HCT116 (cell line): Measurements from ENCODE around the gene VCAM1. TPM values are rescaled to one million over a fixed set of nuclear protein-coding genes. Genes with fewer than 3 reads are reported as not detected.

Source experiments
- ATAC-seq: fragments of 200-7000 bp; cut with Tn5 transposase; 2 replicates; pipeline ENCODE4 v1.9.1; 2020; ENCODE audit warnings: mild to moderate bottlenecking, moderate library complexity
- BruUV-seq: library from RNA; stranded (reverse); fragments of 400-500 nt; replicated peaks from 2 replicates; lab custom pipeline; 2021; lab: Mats Ljungman, UMichigan
- CTCF ChIA-PET: fragments of 300-600 bp; sonication (Branson Sonifier 250); formaldehyde crosslinking; loops from one replicate; lab custom pipeline; 2021; ENCODE audit warnings: antibody characterized with exemption; lab: Charles Lee
- POLR2A ChIA-PET: fragments of 300-600, 350-600 bp; sonication (Branson Sonifier 250); formaldehyde crosslinking; loops from one replicate; lab custom pipeline; 2021; ENCODE audit warnings: antibody characterized with exemption; lab: Charles Lee
- RAD21 ChIA-PET, 2 experiments: fragments of 300-600 bp; sonication (Branson Sonifier 250); formaldehyde crosslinking; loops; one replicate each; lab custom pipeline; 2023; ENCODE audit warnings: low total read pairs in 2 of 2; ENCODE audit not compliant: uncharacterized antibody in 2 of 2, unreplicated experiment in 2 of 2, low non-redundant PET in 1 of 2; lab: Charles Lee
- DNase-seq: peaks from one replicate; pipeline ENCODE4 v3.0.0-alpha.2; 2010; ENCODE audit warnings: low read depth, low spot score
- H2AFZ ChIP-seq: fragments of 200-600 bp; shearing (Covaris generic), sonication (generic); 2 replicates; pipeline ENCODE4 v1.6.1; 2017; ENCODE audit warnings: low read depth, mixed run types, mixed read lengths, antibody characterized with exemption, low read length; ENCODE audit not compliant: poor library complexity, severe bottlenecking
- H3K27ac ChIP-seq: 2 replicates; pipeline ENCODE4 v1.5.1; 2012; ENCODE audit warnings: low read depth, low read length
- H3K27me3 ChIP-seq: fragments of 200-600 bp; sonication (generic); 2 replicates; pipeline ENCODE4 v1.6.1; 2016; ENCODE audit warnings: mixed run types, low read length, mixed read lengths; ENCODE audit not compliant: insufficient read depth
- H3K36me3 ChIP-seq, 2 experiments: fragments of 200-500 bp in 1 of 2; fragments of 200-600 bp in 1 of 2; sonication (Bioruptor generic) in 1 of 2; sonication (generic) in 1 of 2; 2 replicates each; pipeline versions ENCODE4 v1.5.1 to v1.6.1; 2014 to 2016; ENCODE audit warnings: low read length in 2 of 2, inconsistent platforms in 1 of 2, mixed read lengths in 1 of 2, mixed run types in 1 of 2; ENCODE audit not compliant: insufficient read depth in 2 of 2, control insufficient read depth in 1 of 2
- H3K4me1 ChIP-seq, 2 experiments: fragments of 200-600 bp in 1 of 2; sonication (generic) in 1 of 2; 2 replicates each; pipeline versions ENCODE4 v1.5.1 to v1.6.1; 2012 to 2017; ENCODE audit warnings: low read length in 2 of 2, inconsistent platforms in 1 of 2, mild to moderate bottlenecking in 1 of 2, mixed read lengths in 1 of 2, mixed run types in 1 of 2, moderate library complexity in 1 of 2; ENCODE audit not compliant: insufficient read depth in 2 of 2, control insufficient read depth in 1 of 2
- H3K4me2 ChIP-seq: fragments of 200-600 bp; sonication (generic); 2 replicates; pipeline ENCODE4 v1.6.1; 2017; ENCODE audit warnings: mixed run types, low read length, mixed read lengths
- H3K4me3 ChIP-seq, 2 experiments: fragments of 200-600 bp in 1 of 2; sonication (generic) in 1 of 2; replicated peaks in 1 of 2; 2 replicates each; pipeline ENCODE4 v1.5.1; 2011 to 2016; ENCODE audit warnings: low read length in 2 of 2, control low read depth in 1 of 2, low read depth in 1 of 2, mild to moderate bottlenecking in 1 of 2, mixed read lengths in 1 of 2, mixed run types in 1 of 2
- H3K79me2 ChIP-seq: fragments of 200-600 bp; sonication (generic); 2 replicates; pipeline ENCODE4 v1.6.1; 2017; ENCODE audit warnings: mild to moderate bottlenecking, mixed run types, low read length, moderate library complexity, mixed read lengths; ENCODE audit not compliant: insufficient read depth
- H3K9ac ChIP-seq: fragments of 200-600 bp; sonication (generic); 2 replicates; pipeline ENCODE4 v1.6.1; 2016; ENCODE audit warnings: low read length, mixed read lengths
- H3K9me2 ChIP-seq: fragments of 200-600 bp; sonication (generic), shearing (Covaris generic); 2 replicates; pipeline ENCODE4 v1.6.1; 2017; ENCODE audit warnings: mixed run types, mild to moderate bottlenecking, moderate library complexity; ENCODE audit not compliant: insufficient read depth
- H3K9me3 ChIP-seq, 2 experiments: fragments of 200-500 bp in 1 of 2; fragments of 200-600 bp in 1 of 2; sonication (Bioruptor generic) in 1 of 2; sonication (generic) in 1 of 2; 2 replicates each; pipeline ENCODE4 v1.6.1; 2014 to 2017; ENCODE audit warnings: low read length in 2 of 2, mixed read lengths in 2 of 2, inconsistent platforms in 1 of 2, low read depth in 1 of 2, mild to moderate bottlenecking in 1 of 2, mixed run types in 1 of 2, moderate library complexity in 1 of 2; ENCODE audit not compliant: control insufficient read depth in 1 of 2, insufficient read depth in 1 of 2
- H4K20me1 ChIP-seq: fragments of 200-600 bp; sonication (generic), shearing (Covaris generic); 2 replicates; pipeline ENCODE4 v1.6.1; 2017; ENCODE audit warnings: mixed run types, mild to moderate bottlenecking, moderate library complexity; ENCODE audit not compliant: insufficient read depth
- ATF3 ChIP-seq: IDR thresholded peaks from 2 replicates; pipeline ENCODE4 v1.6.1; 2012
- CEBPB ChIP-seq: IDR thresholded peaks from 2 replicates; pipeline ENCODE4 v1.6.1; 2012; ENCODE audit warnings: low read depth
- EGR1 ChIP-seq: IDR thresholded peaks from 2 replicates; pipeline ENCODE4 v1.6.1; 2012; ENCODE audit warnings: low read depth
- ELF1 ChIP-seq: IDR thresholded peaks from 2 replicates; pipeline ENCODE4 v1.6.1; 2012; ENCODE audit warnings: low read depth, borderline replicate concordance
- EZH2 ChIP-seq: fragments of 200-600 bp; sonication (generic); IDR thresholded peaks from 2 replicates; pipeline ENCODE4 v1.6.1; 2017; ENCODE audit warnings: antibody characterized with exemption, mixed run types
- JUND ChIP-seq: IDR thresholded peaks from 2 replicates; pipeline ENCODE4 v1.6.1; 2012
- POLR2AphosphoS5 ChIP-seq: IDR thresholded peaks from 2 replicates; pipeline ENCODE4 v1.6.1; 2011; ENCODE audit warnings: mild to moderate bottlenecking, low read depth, low read length, moderate library complexity
- RAD21 ChIP-seq: IDR thresholded peaks from 2 replicates; pipeline ENCODE4 v1.6.1; 2012; ENCODE audit warnings: low read depth, mild to moderate bottlenecking
- SIN3A ChIP-seq: IDR thresholded peaks from 2 replicates; pipeline ENCODE4 v1.6.1; 2012; ENCODE audit warnings: low read depth
- SRF ChIP-seq: IDR thresholded peaks from 2 replicates; pipeline ENCODE4 v1.6.1; 2012; ENCODE audit warnings: low read depth
- TCF7L2 ChIP-seq: IDR thresholded peaks from 2 replicates; pipeline ENCODE4 v1.7.0; 2011; ENCODE audit warnings: borderline replicate concordance, inconsistent platforms; ENCODE audit not compliant: insufficient read depth, insufficient read length; ENCODE audit errors: extremely low read depth
- YY1 ChIP-seq: IDR thresholded peaks from 2 replicates; pipeline ENCODE4 v1.6.1; 2011; ENCODE audit warnings: low read length, low read depth, moderate library complexity, mild to moderate bottlenecking; ENCODE audit not compliant: insufficient replicate concordance; ENCODE audit errors: extremely low read depth
- ZNF274 ChIP-seq: fragments of 200-500 bp; sonication (Bioruptor generic); IDR thresholded peaks from 2 replicates; pipeline ENCODE4 v1.6.1; 2014; ENCODE audit warnings: mild to moderate bottlenecking, low read depth, low read length, inconsistent platforms
- intact Hi-C: fragments of 100-400 bp; cut with micrococcal nuclease; formaldehyde crosslinking; loops from 2 replicates; pipeline ENCODE4 v1.10.0; 2022
- total RNA-seq: library from RNA; stranded (reverse); gene quantifications from one replicate; pipeline ENCODE4 v1.2.1, GENCODE V29; 2021; ENCODE audit not compliant: unreplicated experiment
- TF ChIP-seq, protein P1 (sequence below): IDR thresholded peaks from 2 replicates; pipeline ENCODE4 v1.6.1; 2012
- TF ChIP-seq, protein P2 (sequence below), 3 experiments: fragments of 200-600 bp in 1 of 3; sonication (generic) in 1 of 3; IDR thresholded peaks in 2 of 3; conservative IDR thresholded peaks in 1 of 3; 2 replicates each; pipeline ENCODE4 v1.5.1; 2012 to 2017; ENCODE audit warnings: low read depth in 2 of 3, low read length in 2 of 3, antibody characterized with exemption in 1 of 3, borderline replicate concordance in 1 of 3, control low read depth in 1 of 3, mild to moderate bottlenecking in 1 of 3, mixed read lengths in 1 of 3, mixed run types in 1 of 3, moderate library complexity in 1 of 3; ENCODE audit not compliant: insufficient read depth in 1 of 3
- TF ChIP-seq, protein P3 (sequence below): IDR thresholded peaks from 2 replicates; pipeline ENCODE4 v1.6.1; 2011; ENCODE audit warnings: mild to moderate bottlenecking, low read length, moderate library complexity; ENCODE audit not compliant: insufficient replicate concordance; ENCODE audit errors: extremely low read depth

Gene VCAM1
- total RNA-seq, 1 experiment from 2014 or later, result 0.17 TPM

GRCh38 chr1:100762461-100762860 lies 42.9 kb downstream of the VCAM1 start:
- H4K20me1 ChIP-seq, result no peaks in the 10 kb centered on the region
- H3K36me3 ChIP-seq, result no peaks in the 10 kb centered on the region
- ChIA-PET POLR2A (no interaction called here), RAD21 (no interaction called here), CTCF (no interaction called here)
- H3K9me3 ChIP-seq, result no peaks in the 10 kb centered on the region
- H3K27me3 ChIP-seq, result no peaks in the 10 kb centered on the region
- H3K4me3 ChIP-seq, result no peak overlapping the region
- no peak overlapping the region for H3K27ac ChIP-seq
- no peak overlapping the region for H3K9ac ChIP-seq
- TF ChIP-seq RAD21, result no peak
- TF ChIP-seq JUND, result no peak
- TF ChIP-seq EZH2, result no peak
- TF ChIP-seq, protein P1, sequence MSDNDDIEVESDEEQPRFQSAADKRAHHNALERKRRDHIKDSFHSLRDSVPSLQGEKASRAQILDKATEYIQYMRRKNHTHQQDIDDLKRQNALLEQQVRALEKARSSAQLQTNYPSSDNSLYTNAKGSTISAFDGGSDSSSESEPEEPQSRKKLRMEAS, result no peak
- TF ChIP-seq SIN3A, result no peak
- no peak for TF ChIP-seq SRF
- no peak for TF ChIP-seq ZNF274
- TF ChIP-seq ELF1, result no peak
- no peak for TF ChIP-seq POLR2AphosphoS5
- TF ChIP-seq ATF3, result no peak
- TF ChIP-seq, protein P2, sequence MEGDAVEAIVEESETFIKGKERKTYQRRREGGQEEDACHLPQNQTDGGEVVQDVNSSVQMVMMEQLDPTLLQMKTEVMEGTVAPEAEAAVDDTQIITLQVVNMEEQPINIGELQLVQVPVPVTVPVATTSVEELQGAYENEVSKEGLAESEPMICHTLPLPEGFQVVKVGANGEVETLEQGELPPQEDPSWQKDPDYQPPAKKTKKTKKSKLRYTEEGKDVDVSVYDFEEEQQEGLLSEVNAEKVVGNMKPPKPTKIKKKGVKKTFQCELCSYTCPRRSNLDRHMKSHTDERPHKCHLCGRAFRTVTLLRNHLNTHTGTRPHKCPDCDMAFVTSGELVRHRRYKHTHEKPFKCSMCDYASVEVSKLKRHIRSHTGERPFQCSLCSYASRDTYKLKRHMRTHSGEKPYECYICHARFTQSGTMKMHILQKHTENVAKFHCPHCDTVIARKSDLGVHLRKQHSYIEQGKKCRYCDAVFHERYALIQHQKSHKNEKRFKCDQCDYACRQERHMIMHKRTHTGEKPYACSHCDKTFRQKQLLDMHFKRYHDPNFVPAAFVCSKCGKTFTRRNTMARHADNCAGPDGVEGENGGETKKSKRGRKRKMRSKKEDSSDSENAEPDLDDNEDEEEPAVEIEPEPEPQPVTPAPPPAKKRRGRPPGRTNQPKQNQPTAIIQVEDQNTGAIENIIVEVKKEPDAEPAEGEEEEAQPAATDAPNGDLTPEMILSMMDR (IDR thresholded peaks at IDR 0.05 in 2 of 3, conservative IDR thresholded peaks at IDR 0.05 in 1 of 3; ENCODE audit: borderline replicate concordance in 1 of 3, insufficient read depth in 1 of 3, low read depth in 2 of 3, low read length in 2 of 3), result no peak
- TF ChIP-seq CEBPB, result no peak
- TF ChIP-seq, protein P3, sequence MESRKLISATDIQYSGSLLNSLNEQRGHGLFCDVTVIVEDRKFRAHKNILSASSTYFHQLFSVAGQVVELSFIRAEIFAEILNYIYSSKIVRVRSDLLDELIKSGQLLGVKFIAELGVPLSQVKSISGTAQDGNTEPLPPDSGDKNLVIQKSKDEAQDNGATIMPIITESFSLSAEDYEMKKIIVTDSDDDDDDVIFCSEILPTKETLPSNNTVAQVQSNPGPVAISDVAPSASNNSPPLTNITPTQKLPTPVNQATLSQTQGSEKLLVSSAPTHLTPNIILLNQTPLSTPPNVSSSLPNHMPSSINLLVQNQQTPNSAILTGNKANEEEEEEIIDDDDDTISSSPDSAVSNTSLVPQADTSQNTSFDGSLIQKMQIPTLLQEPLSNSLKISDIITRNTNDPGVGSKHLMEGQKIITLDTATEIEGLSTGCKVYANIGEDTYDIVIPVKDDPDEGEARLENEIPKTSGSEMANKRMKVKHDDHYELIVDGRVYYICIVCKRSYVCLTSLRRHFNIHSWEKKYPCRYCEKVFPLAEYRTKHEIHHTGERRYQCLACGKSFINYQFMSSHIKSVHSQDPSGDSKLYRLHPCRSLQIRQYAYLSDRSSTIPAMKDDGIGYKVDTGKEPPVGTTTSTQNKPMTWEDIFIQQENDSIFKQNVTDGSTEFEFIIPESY, result no peak
- TF ChIP-seq EGR1, result no peak
- TF ChIP-seq TCF7L2, result no peak
- no peak for TF ChIP-seq YY1
- TF ChIP-seq, all 23 proteins: peak for 0
- DNase-seq, result no peak
- no peak overlapping the region for H2AFZ ChIP-seq
- intact Hi-C loops, result no loop called here
- no peaks in the 10 kb centered on the region for H3K9me2 ChIP-seq
- no peak overlapping the region for H3K4me2 ChIP-seq
- no TSS peak for BruUV-seq
- no peaks in the 10 kb centered on the region for H3K4me1 ChIP-seq
- no peak for ATAC-seq
- no peaks in the 10 kb centered on the region for H3K79me2 ChIP-seq
